ENCODE results near the gene SARDH. TPM values are rescaled to one million over a fixed set of nuclear protein-coding genes. Genes with fewer than 3 reads are reported as not detected.

SARDH gene
- total and polyA plus RNA-seq, 2 of the 8 experiments (the other 6 are each of a cell fraction or from before 2014, with no cell fraction given), result 6.4 to 7.4 TPM

- no peak for TF ChIP-seq USF2 (IDR thresholded peaks at IDR 0.05; ENCODE audit: low read length)
Measured at GRCh38 chr9:133715295-133715865, 22.8 kb downstream of the SARDH start (continued).
